Liver (tissue), 9 donors: Measurements from ENCODE around the gene AGFG1. TPM values are rescaled to one million over a fixed set of nuclear protein-coding genes. Genes with fewer than 3 reads are reported as not detected.

Experiments used
- DNase-seq: peaks from one replicate; pipeline ENCODE4 v3.0.0-alpha.2; 2017; ENCODE audit warnings: low spot score
- H3K27ac ChIP-seq, 2 donors: one replicate each; pipeline ENCODE4 v1.7.0; 2013; ENCODE audit warnings: inconsistent platforms in 2 of 2, low read length in 2 of 2, control low read depth in 1 of 2, low read depth in 1 of 2, mild to moderate bottlenecking in 1 of 2
- H3K27me3 ChIP-seq, 4 donors: one replicate each; pipeline versions ENCODE4 v1.6.1 to v1.7.0; 2013; ENCODE audit warnings: low read length in 3 of 4, inconsistent platforms in 1 of 4, mild to moderate bottlenecking in 1 of 4, moderate library complexity in 1 of 4; ENCODE audit not compliant: control insufficient read depth in 4 of 4, insufficient read depth in 4 of 4
- H3K36me3 ChIP-seq, 4 donors: one replicate each; pipeline versions ENCODE4 v1.6.1 to v1.7.0; 2013; ENCODE audit warnings: low read length in 3 of 4, mild to moderate bottlenecking in 3 of 4, low read depth in 1 of 4, moderate library complexity in 1 of 4; ENCODE audit not compliant: control insufficient read depth in 4 of 4, insufficient read depth in 3 of 4
- H3K4me1 ChIP-seq, 4 donors: one replicate each; pipeline versions ENCODE4 v1.6.1 to v1.7.0; 2013; ENCODE audit warnings: low read length in 3 of 4, mild to moderate bottlenecking in 3 of 4, moderate library complexity in 1 of 4; ENCODE audit not compliant: control insufficient read depth in 4 of 4, insufficient read depth in 4 of 4
- H3K4me3 ChIP-seq, 3 donors: one replicate each; pipeline versions ENCODE4 v1.6.1 to v1.7.0; 2013; ENCODE audit warnings: low read length in 3 of 3, control low read depth in 1 of 3, low read depth in 1 of 3, mild to moderate bottlenecking in 1 of 3
- H3K9ac ChIP-seq, 2 donors: one replicate each; pipeline ENCODE4 v1.7.0; 2013; ENCODE audit warnings: low read length in 2 of 2, mild to moderate bottlenecking in 2 of 2, moderate library complexity in 2 of 2, control low read depth in 1 of 2, low read depth in 1 of 2
- H3K9me3 ChIP-seq, 4 donors: one replicate each; pipeline versions ENCODE4 v1.6.1 to v1.7.0; 2013; ENCODE audit warnings: low read length in 3 of 4; ENCODE audit not compliant: control insufficient read depth in 4 of 4
- EGR1 ChIP-seq, 2 donors: IDR thresholded peaks; 2 replicates each; pipeline ENCODE4 v1.6.1; 2016 to 2018; ENCODE audit warnings: antibody characterized with exemption in 2 of 2, low read depth in 2 of 2
- FOXA1 ChIP-seq: IDR thresholded peaks from 2 replicates; pipeline ENCODE4 v1.6.1; 2016; ENCODE audit warnings: antibody characterized with exemption
- FOXA2 ChIP-seq: IDR thresholded peaks from 2 replicates; pipeline ENCODE4 v1.6.1; 2016; ENCODE audit warnings: antibody characterized with exemption
- GABPA ChIP-seq, 2 donors: IDR thresholded peaks in 1 of 2; conservative IDR thresholded peaks in 1 of 2; 2 replicates each; pipeline ENCODE4 v1.6.1; 2016; ENCODE audit warnings: antibody characterized with exemption in 2 of 2, mild to moderate bottlenecking in 1 of 2, moderate library complexity in 1 of 2
- HNF4G ChIP-seq: IDR thresholded peaks from 2 replicates; pipeline ENCODE4 v1.6.1; 2016; ENCODE audit warnings: antibody characterized with exemption
- JUND ChIP-seq, 2 donors: IDR thresholded peaks; 2 replicates each; pipeline ENCODE4 v1.6.1; 2016; ENCODE audit warnings: antibody characterized with exemption in 2 of 2
- RAD21 ChIP-seq, 2 donors: IDR thresholded peaks; 2 replicates each; pipeline ENCODE4 v1.6.1; 2016; ENCODE audit warnings: antibody characterized with exemption in 2 of 2, mild to moderate bottlenecking in 2 of 2
- RXRA ChIP-seq, 2 donors: IDR thresholded peaks; 2 replicates each; pipeline ENCODE4 v1.6.1; 2017 to 2018; ENCODE audit warnings: antibody characterized with exemption in 2 of 2, mild to moderate bottlenecking in 1 of 2
- YY1 ChIP-seq: IDR thresholded peaks from 2 replicates; pipeline ENCODE4 v1.6.1; 2016; ENCODE audit warnings: antibody characterized with exemption, mild to moderate bottlenecking
- WGBS: extraction: QIAGEN DNeasy Blood & Tissue Kit; methylation state at CpG from one replicate; pipeline ENCODE4 v1.1.7; 2013; 5-methylcytosine and 5-hydroxymethylcytosine counted together
- polyA plus RNA-seq, 2 donors: library from polyadenylated mRNA; stranded (reverse) in 1 of 2; unstranded in 1 of 2; fragments of 200-250 nt in 1 of 2; fragments of >200 nt in 1 of 2; fragmentation: Nextera tagmentation in 1 of 2; extraction: Ambion mirVana in 1 of 2; gene quantifications; one replicate each; pipeline versions ENCODE4 v1.2.1 to v1.2.3, GENCODE V29; 2013 to 2015
- total RNA-seq, 2 donors: library from RNA; depleted of rRNA; stranded (reverse); fragments of >200 nt; gene quantifications; one replicate each; pipeline ENCODE4 v1.2.3, GENCODE V29; 2014
- TF ChIP-seq, protein P1 (sequence below): fragments of 150-350 bp; IDR thresholded peaks from 2 replicates; pipeline ENCODE4 v1.5.1; 2017; ENCODE audit warnings: improper control_type of control experiment, low read depth, low read length; ENCODE audit not compliant: missing input control
- TF ChIP-seq, protein P2 (sequence below): IDR thresholded peaks from 2 replicates; pipeline ENCODE4 v1.6.1; 2016; ENCODE audit warnings: antibody characterized with exemption
- TF ChIP-seq, protein P3 (sequence below): IDR thresholded peaks from 2 replicates; pipeline ENCODE4 v1.6.1; 2016; ENCODE audit warnings: antibody characterized with exemption
- TF ChIP-seq, protein P4 (sequence below): IDR thresholded peaks from 2 replicates; pipeline ENCODE4 v1.6.1; 2016; ENCODE audit warnings: antibody characterized with exemption, mild to moderate bottlenecking
- TF ChIP-seq, protein P5 (sequence below): IDR thresholded peaks from 2 replicates; pipeline ENCODE4 v1.6.1; 2016; ENCODE audit warnings: antibody characterized with exemption
- donor health status: healthy.
- donor health status: healthy.
- donor health status: healthy.
- donor health status: healthy.
- donor health status: healthy.

Gene AGFG1
- total and polyA plus RNA-seq, 4 donors: 8.5 to 49.7 (median 23.7) TPM

DNA sequence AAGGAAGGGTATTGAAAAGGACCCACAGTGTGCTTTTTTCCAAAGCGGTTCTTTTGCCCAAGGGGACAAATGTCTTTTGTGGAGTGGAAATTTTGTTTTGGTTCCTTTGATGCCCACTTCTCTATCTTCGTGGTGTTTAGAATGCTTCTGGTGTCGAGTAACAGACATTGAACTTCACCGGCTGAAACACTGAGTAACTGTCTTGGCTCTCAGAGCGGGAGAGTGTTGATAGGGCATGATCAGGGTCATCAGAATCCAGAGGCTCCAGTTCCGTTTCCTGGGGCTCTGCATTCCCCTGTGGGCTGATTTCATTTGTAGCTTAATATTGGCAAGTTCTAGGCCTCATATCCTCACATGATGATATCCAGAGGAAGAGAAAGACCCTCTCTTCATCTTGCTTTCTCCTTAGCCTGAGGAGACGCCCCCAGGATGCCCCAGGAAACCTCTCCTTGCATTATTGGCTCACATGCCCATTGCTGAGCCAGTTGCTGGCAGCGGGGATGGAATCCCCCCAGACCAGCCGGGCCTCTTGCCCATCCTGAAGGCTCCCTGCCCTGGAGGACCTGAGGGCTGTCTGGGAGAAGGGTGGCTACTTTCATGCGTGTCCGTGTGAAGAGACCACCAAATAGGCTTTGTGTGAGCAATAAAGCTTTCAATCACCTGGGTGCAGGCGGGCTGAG is 27.9 kb upstream of the AGFG1 start:
- Histone ChIP-seq H3K4me3 (no peak overlapping the region), H3K27me3 (no peaks in the 10 kb centered on the region), H3K36me3 (no peaks in the 10 kb centered on the region), H3K27ac (no peak overlapping the region), H3K9me3 (no peaks in the 10 kb centered on the region), H3K9ac (no peak overlapping the region), H3K4me1 (no peaks in the 10 kb centered on the region)
- WGBS: 87% methylated on average over 12 of the region's 12 CpGs
- no peak for TF ChIP-seq YY1
- no peak for TF ChIP-seq HNF4G
- no peak for TF ChIP-seq EGR1 (IDR thresholded peaks at IDR 0.05; ENCODE audit: low read depth in 2 of 2)
- no peak for TF ChIP-seq GABPA (IDR thresholded peaks at IDR 0.05 in 1 of 2, conservative IDR thresholded peaks at IDR 0.05 in 1 of 2)
- TF ChIP-seq, protein P1, sequence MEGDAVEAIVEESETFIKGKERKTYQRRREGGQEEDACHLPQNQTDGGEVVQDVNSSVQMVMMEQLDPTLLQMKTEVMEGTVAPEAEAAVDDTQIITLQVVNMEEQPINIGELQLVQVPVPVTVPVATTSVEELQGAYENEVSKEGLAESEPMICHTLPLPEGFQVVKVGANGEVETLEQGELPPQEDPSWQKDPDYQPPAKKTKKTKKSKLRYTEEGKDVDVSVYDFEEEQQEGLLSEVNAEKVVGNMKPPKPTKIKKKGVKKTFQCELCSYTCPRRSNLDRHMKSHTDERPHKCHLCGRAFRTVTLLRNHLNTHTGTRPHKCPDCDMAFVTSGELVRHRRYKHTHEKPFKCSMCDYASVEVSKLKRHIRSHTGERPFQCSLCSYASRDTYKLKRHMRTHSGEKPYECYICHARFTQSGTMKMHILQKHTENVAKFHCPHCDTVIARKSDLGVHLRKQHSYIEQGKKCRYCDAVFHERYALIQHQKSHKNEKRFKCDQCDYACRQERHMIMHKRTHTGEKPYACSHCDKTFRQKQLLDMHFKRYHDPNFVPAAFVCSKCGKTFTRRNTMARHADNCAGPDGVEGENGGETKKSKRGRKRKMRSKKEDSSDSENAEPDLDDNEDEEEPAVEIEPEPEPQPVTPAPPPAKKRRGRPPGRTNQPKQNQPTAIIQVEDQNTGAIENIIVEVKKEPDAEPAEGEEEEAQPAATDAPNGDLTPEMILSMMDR: no peak
- no peak for TF ChIP-seq RAD21 (IDR thresholded peaks at IDR 0.05)
- no peak for TF ChIP-seq FOXA2
- no peak for DNase-seq

DNA sequence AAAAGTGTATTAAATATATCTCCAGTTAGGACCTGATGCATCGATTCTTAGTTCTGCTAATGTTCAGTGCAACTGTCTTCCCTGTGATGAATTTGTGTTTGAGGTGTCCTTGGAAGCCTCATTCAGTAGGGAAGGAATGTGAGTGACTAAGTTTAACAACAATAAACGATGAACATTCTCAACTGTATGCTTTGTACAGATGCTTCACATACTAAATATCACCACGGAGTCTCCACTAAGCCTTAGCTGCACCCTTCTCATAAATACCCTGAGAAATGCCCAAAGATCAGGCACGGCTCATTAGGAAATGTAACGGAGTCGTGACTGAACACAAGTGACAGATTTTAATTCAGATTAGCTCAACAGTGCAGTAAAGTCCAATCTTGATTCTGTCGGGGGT is 24.4 kb upstream of the AGFG1 start:
- WGBS: 80% methylated on average over 7 of the region's 7 CpGs
- no peaks in the 10 kb centered on the region for H3K27me3 ChIP-seq
- TF ChIP-seq RXRA (IDR thresholded peaks at IDR 0.05) (no peak), YY1 (no peak), HNF4G (no peak), RAD21 (IDR thresholded peaks at IDR 0.05) (no peak), FOXA1 (no peak), EGR1 (IDR thresholded peaks at IDR 0.05; ENCODE audit: low read depth in 2 of 2) (no peak), JUND (IDR thresholded peaks at IDR 0.05) (no peak)
- TF ChIP-seq, protein P2, sequence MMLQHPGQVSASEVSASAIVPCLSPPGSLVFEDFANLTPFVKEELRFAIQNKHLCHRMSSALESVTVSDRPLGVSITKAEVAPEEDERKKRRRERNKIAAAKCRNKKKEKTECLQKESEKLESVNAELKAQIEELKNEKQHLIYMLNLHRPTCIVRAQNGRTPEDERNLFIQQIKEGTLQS: no peak
- TF ChIP-seq, protein P3, sequence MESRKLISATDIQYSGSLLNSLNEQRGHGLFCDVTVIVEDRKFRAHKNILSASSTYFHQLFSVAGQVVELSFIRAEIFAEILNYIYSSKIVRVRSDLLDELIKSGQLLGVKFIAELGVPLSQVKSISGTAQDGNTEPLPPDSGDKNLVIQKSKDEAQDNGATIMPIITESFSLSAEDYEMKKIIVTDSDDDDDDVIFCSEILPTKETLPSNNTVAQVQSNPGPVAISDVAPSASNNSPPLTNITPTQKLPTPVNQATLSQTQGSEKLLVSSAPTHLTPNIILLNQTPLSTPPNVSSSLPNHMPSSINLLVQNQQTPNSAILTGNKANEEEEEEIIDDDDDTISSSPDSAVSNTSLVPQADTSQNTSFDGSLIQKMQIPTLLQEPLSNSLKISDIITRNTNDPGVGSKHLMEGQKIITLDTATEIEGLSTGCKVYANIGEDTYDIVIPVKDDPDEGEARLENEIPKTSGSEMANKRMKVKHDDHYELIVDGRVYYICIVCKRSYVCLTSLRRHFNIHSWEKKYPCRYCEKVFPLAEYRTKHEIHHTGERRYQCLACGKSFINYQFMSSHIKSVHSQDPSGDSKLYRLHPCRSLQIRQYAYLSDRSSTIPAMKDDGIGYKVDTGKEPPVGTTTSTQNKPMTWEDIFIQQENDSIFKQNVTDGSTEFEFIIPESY: no peak
- TF ChIP-seq, protein P4, sequence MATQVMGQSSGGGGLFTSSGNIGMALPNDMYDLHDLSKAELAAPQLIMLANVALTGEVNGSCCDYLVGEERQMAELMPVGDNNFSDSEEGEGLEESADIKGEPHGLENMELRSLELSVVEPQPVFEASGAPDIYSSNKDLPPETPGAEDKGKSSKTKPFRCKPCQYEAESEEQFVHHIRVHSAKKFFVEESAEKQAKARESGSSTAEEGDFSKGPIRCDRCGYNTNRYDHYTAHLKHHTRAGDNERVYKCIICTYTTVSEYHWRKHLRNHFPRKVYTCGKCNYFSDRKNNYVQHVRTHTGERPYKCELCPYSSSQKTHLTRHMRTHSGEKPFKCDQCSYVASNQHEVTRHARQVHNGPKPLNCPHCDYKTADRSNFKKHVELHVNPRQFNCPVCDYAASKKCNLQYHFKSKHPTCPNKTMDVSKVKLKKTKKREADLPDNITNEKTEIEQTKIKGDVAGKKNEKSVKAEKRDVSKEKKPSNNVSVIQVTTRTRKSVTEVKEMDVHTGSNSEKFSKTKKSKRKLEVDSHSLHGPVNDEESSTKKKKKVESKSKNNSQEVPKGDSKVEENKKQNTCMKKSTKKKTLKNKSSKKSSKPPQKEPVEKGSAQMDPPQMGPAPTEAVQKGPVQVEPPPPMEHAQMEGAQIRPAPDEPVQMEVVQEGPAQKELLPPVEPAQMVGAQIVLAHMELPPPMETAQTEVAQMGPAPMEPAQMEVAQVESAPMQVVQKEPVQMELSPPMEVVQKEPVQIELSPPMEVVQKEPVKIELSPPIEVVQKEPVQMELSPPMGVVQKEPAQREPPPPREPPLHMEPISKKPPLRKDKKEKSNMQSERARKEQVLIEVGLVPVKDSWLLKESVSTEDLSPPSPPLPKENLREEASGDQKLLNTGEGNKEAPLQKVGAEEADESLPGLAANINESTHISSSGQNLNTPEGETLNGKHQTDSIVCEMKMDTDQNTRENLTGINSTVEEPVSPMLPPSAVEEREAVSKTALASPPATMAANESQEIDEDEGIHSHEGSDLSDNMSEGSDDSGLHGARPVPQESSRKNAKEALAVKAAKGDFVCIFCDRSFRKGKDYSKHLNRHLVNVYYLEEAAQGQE: no peak
- TF ChIP-seq, protein P5, sequence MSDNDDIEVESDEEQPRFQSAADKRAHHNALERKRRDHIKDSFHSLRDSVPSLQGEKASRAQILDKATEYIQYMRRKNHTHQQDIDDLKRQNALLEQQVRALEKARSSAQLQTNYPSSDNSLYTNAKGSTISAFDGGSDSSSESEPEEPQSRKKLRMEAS: no peak
- TF ChIP-seq, protein P1: no peak

More for the DNA sequence above, 24.4 kb upstream of the AGFG1 start:
- DNase-seq: no peak
- H3K9ac ChIP-seq: no peak overlapping the region
- no peak overlapping the region for H3K4me3 ChIP-seq
- no peaks in the 10 kb centered on the region for H3K9me3 ChIP-seq
- H3K4me1 ChIP-seq: peaks cover 0 to 25% (median 22%) of the 10 kb centered on the region in 4 donors
- H3K27ac ChIP-seq: no peak overlapping the region
- no peaks in the 10 kb centered on the region for H3K36me3 ChIP-seq
